ENCODE results near the gene FAM222A. TPM values are rescaled to one million over a fixed set of nuclear protein-coding genes. Genes with fewer than 3 reads are reported as not detected.

The FAM222A gene
- total RNA-seq, 1 experiment from 2014 or later, result 3.7 TPM

DNA sequence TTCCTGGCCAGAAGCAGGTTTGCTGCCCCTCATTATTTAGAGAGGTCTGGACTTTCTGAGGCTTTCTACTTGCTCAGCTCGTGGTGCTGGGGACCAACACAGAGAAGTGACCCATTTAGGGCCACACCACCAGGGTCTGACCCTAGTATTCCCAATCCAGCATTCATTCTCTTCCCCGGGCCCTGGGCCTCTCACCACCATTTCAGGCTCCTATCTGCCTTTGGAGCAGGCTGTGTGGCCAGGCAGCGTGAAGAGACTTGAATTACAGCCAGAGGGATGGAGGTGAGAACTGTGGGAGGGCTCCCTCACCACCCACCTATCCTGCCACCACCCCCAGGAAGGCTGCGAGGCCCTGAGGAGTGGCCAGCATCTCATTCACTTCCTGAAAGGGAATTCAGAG, 24.6 kb downstream of the FAM222A start:
- no TSS peak for BruUV-seq (replicated peaks)
- no peaks in the 10 kb centered on the region for H3K79me2 ChIP-seq (ENCODE audit: insufficient read depth, low read length)
- no peak overlapping the region for H3K4me2 ChIP-seq (ENCODE audit: low read length)
- intact Hi-C loops (cut with micrococcal nuclease), result no loop called here
- no peaks in the 10 kb centered on the region for H3K9me2 ChIP-seq (ENCODE audit: insufficient read depth)
- no peak overlapping the region for H3K27ac ChIP-seq (ENCODE audit: low read depth, low read length)
- POLR2A ChIA-PET, result no interaction called here
- RAD21 ChIA-PET (ENCODE audit: low non-redundant PET in 1 of 2, low total read pairs in 2 of 2, uncharacterized antibody in 2 of 2, unreplicated experiment in 2 of 2), result no interaction called here
- H3K27me3 ChIP-seq (ENCODE audit: insufficient read depth, low read length), result no peaks in the 10 kb centered on the region
- no peaks in the 10 kb centered on the region for H4K20me1 ChIP-seq (ENCODE audit: insufficient read depth)
- H3K9me3 ChIP-seq (ENCODE audit: control insufficient read depth in 1 of 2, insufficient read depth in 1 of 2, low read depth in 1 of 2, low read length in 2 of 2), result no peaks in the 10 kb centered on the region
- DNase-seq (ENCODE audit: low read depth, low spot score) (no peak), ATAC-seq (no peak)
- H3K9ac ChIP-seq (ENCODE audit: low read length), result no peak overlapping the region
- no peaks in the 10 kb centered on the region for H3K4me1 ChIP-seq (ENCODE audit: control insufficient read depth in 1 of 2, insufficient read depth in 2 of 2, low read length in 2 of 2)
- CTCF ChIA-PET, result no interaction called here
- no peak overlapping the region for H2AFZ ChIP-seq (ENCODE audit: low read depth, low read length, poor library complexity, severe bottlenecking)
- no peak overlapping the region for H3K4me3 ChIP-seq (replicated peaks in 1 of 2; ENCODE audit: low read depth in 1 of 2, low read length in 2 of 2)
- TF ChIP-seq, protein P1, sequence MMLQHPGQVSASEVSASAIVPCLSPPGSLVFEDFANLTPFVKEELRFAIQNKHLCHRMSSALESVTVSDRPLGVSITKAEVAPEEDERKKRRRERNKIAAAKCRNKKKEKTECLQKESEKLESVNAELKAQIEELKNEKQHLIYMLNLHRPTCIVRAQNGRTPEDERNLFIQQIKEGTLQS (IDR thresholded peaks at IDR 0.05), result no peak
- TF ChIP-seq POLR2AphosphoS5 (IDR thresholded peaks at IDR 0.05; ENCODE audit: low read depth, low read length), result no peak
- no peaks in the 10 kb centered on the region for H3K36me3 ChIP-seq (ENCODE audit: control insufficient read depth in 1 of 2, insufficient read depth in 2 of 2, low read length in 2 of 2)

DNA sequence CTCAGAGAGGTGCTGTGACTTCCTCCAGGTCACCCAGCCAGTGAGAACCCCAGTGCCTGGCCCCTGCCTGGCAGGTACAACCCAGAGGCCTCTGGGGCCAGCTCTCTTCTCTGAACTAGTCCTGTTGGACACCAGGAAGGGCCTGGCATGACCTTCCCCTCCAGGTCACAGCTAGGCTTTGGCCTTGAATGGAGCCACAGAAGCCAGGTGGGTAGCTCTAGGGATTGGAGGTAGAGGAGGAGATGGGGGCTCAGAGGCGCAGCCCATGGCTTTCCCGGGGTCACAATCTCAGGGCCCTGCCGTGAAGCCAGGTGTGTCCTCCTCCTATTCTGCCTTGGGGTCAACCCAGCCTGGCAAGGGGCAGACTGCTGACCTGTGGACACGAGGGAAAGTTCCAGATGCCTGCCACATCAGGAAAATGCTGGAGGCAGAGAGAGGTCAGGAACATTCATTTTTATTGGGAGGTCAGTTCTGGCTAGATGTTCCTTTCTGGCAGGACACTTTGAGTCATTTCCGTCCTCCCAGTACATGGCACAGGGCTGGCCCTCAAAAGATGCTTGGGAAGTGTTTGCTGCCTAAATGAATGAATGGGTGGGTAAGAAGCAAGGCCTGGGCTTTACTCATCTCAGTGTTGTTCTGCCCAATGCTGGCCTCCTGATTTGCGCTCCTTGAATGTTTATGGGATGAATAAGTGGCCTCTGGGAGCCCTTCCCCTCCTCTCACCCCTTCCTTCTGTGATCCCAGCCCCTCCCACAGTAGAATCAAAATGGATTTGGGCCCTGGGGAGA, 25.4 kb downstream of the FAM222A start:
- Histone ChIP-seq H2AFZ (ENCODE audit: low read depth, low read length, poor library complexity, severe bottlenecking) (no peak overlapping the region), H4K20me1 (ENCODE audit: insufficient read depth) (no peaks in the 10 kb centered on the region), H3K27ac (ENCODE audit: low read depth, low read length) (no peak overlapping the region), H3K9me3 (ENCODE audit: control insufficient read depth in 1 of 2, insufficient read depth in 1 of 2, low read depth in 1 of 2, low read length in 2 of 2) (no peaks in the 10 kb centered on the region), H3K79me2 (ENCODE audit: insufficient read depth, low read length) (no peaks in the 10 kb centered on the region), H3K9ac (ENCODE audit: low read length) (no peak overlapping the region), H3K4me3 (replicated peaks in 1 of 2; ENCODE audit: low read depth in 1 of 2, low read length in 2 of 2) (no peak overlapping the region), H3K9me2 (ENCODE audit: insufficient read depth) (no peaks in the 10 kb centered on the region), H3K4me2 (ENCODE audit: low read length) (no peak overlapping the region), H3K4me1 (ENCODE audit: control insufficient read depth in 1 of 2, insufficient read depth in 2 of 2, low read length in 2 of 2) (no peaks in the 10 kb centered on the region), H3K36me3 (ENCODE audit: control insufficient read depth in 1 of 2, insufficient read depth in 2 of 2, low read length in 2 of 2) (no peaks in the 10 kb centered on the region), H3K27me3 (ENCODE audit: insufficient read depth, low read length) (no peaks in the 10 kb centered on the region)
- RAD21 ChIA-PET (ENCODE audit: low non-redundant PET in 1 of 2, low total read pairs in 2 of 2, uncharacterized antibody in 2 of 2, unreplicated experiment in 2 of 2), result no interaction called here
- POLR2A ChIA-PET, result no interaction called here
- intact Hi-C loops (cut with micrococcal nuclease), result no loop called here
- CTCF ChIA-PET, result interaction anchor here (1.1 kb wide), 1 partner anchor 21 kb away, joined by 3 read pairs; no protein-coding TSS in a partner anchor
- DNase-seq (ENCODE audit: low read depth, low spot score) (no peak), ATAC-seq (no peak)
- TF ChIP-seq ZNF274 (IDR thresholded peaks at IDR 0.05; ENCODE audit: low read depth, low read length), result no peak
- TF ChIP-seq, protein P2, sequence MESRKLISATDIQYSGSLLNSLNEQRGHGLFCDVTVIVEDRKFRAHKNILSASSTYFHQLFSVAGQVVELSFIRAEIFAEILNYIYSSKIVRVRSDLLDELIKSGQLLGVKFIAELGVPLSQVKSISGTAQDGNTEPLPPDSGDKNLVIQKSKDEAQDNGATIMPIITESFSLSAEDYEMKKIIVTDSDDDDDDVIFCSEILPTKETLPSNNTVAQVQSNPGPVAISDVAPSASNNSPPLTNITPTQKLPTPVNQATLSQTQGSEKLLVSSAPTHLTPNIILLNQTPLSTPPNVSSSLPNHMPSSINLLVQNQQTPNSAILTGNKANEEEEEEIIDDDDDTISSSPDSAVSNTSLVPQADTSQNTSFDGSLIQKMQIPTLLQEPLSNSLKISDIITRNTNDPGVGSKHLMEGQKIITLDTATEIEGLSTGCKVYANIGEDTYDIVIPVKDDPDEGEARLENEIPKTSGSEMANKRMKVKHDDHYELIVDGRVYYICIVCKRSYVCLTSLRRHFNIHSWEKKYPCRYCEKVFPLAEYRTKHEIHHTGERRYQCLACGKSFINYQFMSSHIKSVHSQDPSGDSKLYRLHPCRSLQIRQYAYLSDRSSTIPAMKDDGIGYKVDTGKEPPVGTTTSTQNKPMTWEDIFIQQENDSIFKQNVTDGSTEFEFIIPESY (IDR thresholded peaks at IDR 0.05; ENCODE audit: extremely low read depth, insufficient replicate concordance, low read length), result no peak
- no peak for TF ChIP-seq ELF1 (IDR thresholded peaks at IDR 0.05; ENCODE audit: borderline replicate concordance, low read depth)
- TF ChIP-seq, protein P3, sequence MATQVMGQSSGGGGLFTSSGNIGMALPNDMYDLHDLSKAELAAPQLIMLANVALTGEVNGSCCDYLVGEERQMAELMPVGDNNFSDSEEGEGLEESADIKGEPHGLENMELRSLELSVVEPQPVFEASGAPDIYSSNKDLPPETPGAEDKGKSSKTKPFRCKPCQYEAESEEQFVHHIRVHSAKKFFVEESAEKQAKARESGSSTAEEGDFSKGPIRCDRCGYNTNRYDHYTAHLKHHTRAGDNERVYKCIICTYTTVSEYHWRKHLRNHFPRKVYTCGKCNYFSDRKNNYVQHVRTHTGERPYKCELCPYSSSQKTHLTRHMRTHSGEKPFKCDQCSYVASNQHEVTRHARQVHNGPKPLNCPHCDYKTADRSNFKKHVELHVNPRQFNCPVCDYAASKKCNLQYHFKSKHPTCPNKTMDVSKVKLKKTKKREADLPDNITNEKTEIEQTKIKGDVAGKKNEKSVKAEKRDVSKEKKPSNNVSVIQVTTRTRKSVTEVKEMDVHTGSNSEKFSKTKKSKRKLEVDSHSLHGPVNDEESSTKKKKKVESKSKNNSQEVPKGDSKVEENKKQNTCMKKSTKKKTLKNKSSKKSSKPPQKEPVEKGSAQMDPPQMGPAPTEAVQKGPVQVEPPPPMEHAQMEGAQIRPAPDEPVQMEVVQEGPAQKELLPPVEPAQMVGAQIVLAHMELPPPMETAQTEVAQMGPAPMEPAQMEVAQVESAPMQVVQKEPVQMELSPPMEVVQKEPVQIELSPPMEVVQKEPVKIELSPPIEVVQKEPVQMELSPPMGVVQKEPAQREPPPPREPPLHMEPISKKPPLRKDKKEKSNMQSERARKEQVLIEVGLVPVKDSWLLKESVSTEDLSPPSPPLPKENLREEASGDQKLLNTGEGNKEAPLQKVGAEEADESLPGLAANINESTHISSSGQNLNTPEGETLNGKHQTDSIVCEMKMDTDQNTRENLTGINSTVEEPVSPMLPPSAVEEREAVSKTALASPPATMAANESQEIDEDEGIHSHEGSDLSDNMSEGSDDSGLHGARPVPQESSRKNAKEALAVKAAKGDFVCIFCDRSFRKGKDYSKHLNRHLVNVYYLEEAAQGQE (IDR thresholded peaks at IDR 0.05; ENCODE audit: low read depth), result no peak
- no peak for TF ChIP-seq FOSL1 (IDR thresholded peaks at IDR 0.05; ENCODE audit: low read depth)
- no peak for TF ChIP-seq TCF7L2 (IDR thresholded peaks at IDR 0.05; ENCODE audit: borderline replicate concordance, extremely low read depth, insufficient read depth, insufficient read length)
- no TSS peak for BruUV-seq (replicated peaks)
